Aorta (tissue), 4 donors: ENCODE results near the gene DNAH8. TPM values are rescaled to one million over a fixed set of nuclear protein-coding genes. Genes with fewer than 3 reads are reported as not detected.

ENCODE experiments used
- polyA plus RNA-seq, 2 donors: library from polyadenylated mRNA; stranded (reverse); fragments of 200-250 nt; gene quantifications; one replicate each; pipeline ENCODE4 v1.2.3, GENCODE V29; 2013
- total RNA-seq, 2 donors: library from RNA; stranded (reverse); fragmentation: NEBNext Ultra II Directional; extraction: Animal tissue kit (Norgen Biotek cat#: 25700); gene quantifications; one replicate each; pipeline ENCODE4 v1.2.1, GENCODE V29; 2021
- donor health status: healthy with polysubstance abuse.
- donor health status: Bipolar disorder and iron deficiency.
- donor health status: DM: no; HTN: no; CAD: no.
- donor health status: DM: yes; HTN: yes; CAD: no.

DNAH8 gene
- total and polyA plus RNA-seq, 4 donors, result under 0.01 to 0.03 (median 0.03) TPM; not detected in 1

Other genes starting within 250 kb of the DNAH8 start
- 10 to 100 TPM; 22.3 to 23.6 TPM for gene BTBD9, start 75.4 kb upstream of the DNAH8 start, total RNA-seq
- gene BTBD9, start 75.4 kb upstream of the DNAH8 start, polyA plus RNA-seq, result 1 to 10 TPM; 1.5 to 2.4 TPM
- gene GLO1, start 12.2 kb upstream of the DNAH8 start, total RNA-seq, result 10 to 100 TPM; 43.1 to 49.4 TPM
- 10 to 100 TPM; 53.4 to 94.3 TPM for gene GLO1, start 12.2 kb upstream of the DNAH8 start, polyA plus RNA-seq